Measurements from ENCODE around the gene NCK2. TPM values are rescaled to one million over a fixed set of nuclear protein-coding genes. Genes with fewer than 3 reads are reported as not detected.
A peak's percentile ranks its signal among the peaks of the same experiment; 100 is the strongest.

The NCK2 gene
- total and polyA plus RNA-seq, 2 of the 13 experiments (the other 11 are each of a cell fraction or from before 2014, with no cell fraction given), result 14.8 to 23.5 TPM

- TF ChIP-seq ARNT (IDR thresholded peaks at IDR 0.05) (no peak), KDM2A (CRISPR knock-in tag; IDR thresholded peaks at IDR 0.05; ENCODE audit: borderline replicate concordance, low read depth) (peak; percentile 70; the same call in 1 of the 2 replicates), ZNF629 (CRISPR knock-in tag; conservative IDR thresholded peaks at IDR 0.05) (no peak), ZNF20 (CRISPR knock-in tag; IDR thresholded peaks at IDR 0.05) (no peak), SOX6 (IDR thresholded peaks at IDR 0.05) (no peak), SOX6 (CRISPR knock-in tag; IDR thresholded peaks at IDR 0.05) (peak; percentile 98), EHMT2 (IDR thresholded peaks at IDR 0.05; ENCODE audit: borderline replicate concordance, low read depth, low read length) (peak; percentile 99), ZNF570 (CRISPR knock-in tag; IDR thresholded peaks at IDR 0.05; ENCODE audit: borderline replicate concordance) (no peak), ZNF646 (CRISPR knock-in tag; IDR thresholded peaks at IDR 0.05) (no peak; the same call in 1 of the 2 replicates), ZFP36 (IDR thresholded peaks at IDR 0.05; ENCODE audit: borderline replicate concordance, low read depth, low read length, partially characterized antibody) (no peak), ZNF501 (CRISPR knock-in tag; IDR thresholded peaks at IDR 0.05) (peak; percentile 68; the same call in 1 of the 2 replicates), JUNB (CRISPR knock-in tag; IDR thresholded peaks at IDR 0.05; ENCODE audit: borderline replicate concordance) (peak; percentile 96), RERE (CRISPR knock-in tag; IDR thresholded peaks at IDR 0.05; ENCODE audit: low read depth) (peak; percentile 47), YEATS2 (CRISPR knock-in tag; IDR thresholded peaks at IDR 0.05; ENCODE audit: borderline replicate concordance) (peak; percentile 81), ZFP41 (CRISPR knock-in tag; IDR thresholded peaks at IDR 0.05; ENCODE audit: borderline replicate concordance) (no peak), TCF7L2 (IDR thresholded peaks at IDR 0.05; ENCODE audit: low read depth, low read length) (no peak)
Measured at GRCh38 chr2:105919191-105919811, 174.6 kb downstream of the NCK2 start (continued).

Data from HepG2 (cell line).